Ovary (tissue), 9 donors: ENCODE data around the gene COL17A1. TPM values are rescaled to one million over a fixed set of nuclear protein-coding genes. Genes with fewer than 3 reads are reported as not detected.

Experiments used
- DNase-seq, 5 donors: peaks; one replicate each; pipeline ENCODE4 v3.0.0-alpha.2; 2019 to 2020
- H3K27ac ChIP-seq, 2 donors: fragments of 200-600 bp; one replicate each; pipeline versions ENCODE4 v1.5.1 to v1.8.0; 2019 to 2022
- H3K27me3 ChIP-seq: fragments of 200-600 bp; one replicate; pipeline ENCODE4 v1.8.0; 2022
- H3K36me3 ChIP-seq: fragments of 200-600 bp; sonication (generic); one replicate; pipeline ENCODE4 v1.5.1; 2019
- H3K4me1 ChIP-seq: one replicate; pipeline ENCODE4 v1.8.1; 2013; ENCODE audit warnings: mild to moderate bottlenecking, moderate library complexity; ENCODE audit not compliant: insufficient read depth
- H3K4me3 ChIP-seq: fragments of 200-600 bp; sonication (generic); one replicate; pipeline ENCODE4 v1.5.1; 2017
- H3K9me3 ChIP-seq, 2 donors: fragments of 200-600 bp in 1 of 2; sonication (generic) in 1 of 2; one replicate each; pipeline versions ENCODE4 v1.5.1 to v1.8.1; 2013 to 2019; ENCODE audit warnings: mild to moderate bottlenecking in 1 of 2, moderate library complexity in 1 of 2
- CTCF ChIP-seq, 3 donors: fragments of 450-650 bp in 2 of 3; fragments of 200-600 bp in 1 of 3; IDR thresholded peaks; one replicate each; pipeline versions ENCODE4 v1.5.1 to v1.8.0; 2016 to 2022; ENCODE audit warnings: antibody characterized with exemption in 3 of 3, mild to moderate bottlenecking in 1 of 3
- EP300 ChIP-seq: sonication (generic); formaldehyde crosslinking; IDR thresholded peaks from one replicate; pipeline ENCODE4 v1.6.1; 2017; ENCODE audit warnings: antibody characterized with exemption
- POLR2A ChIP-seq: fragments of 450-650 bp; IDR thresholded peaks from one replicate; pipeline ENCODE4 v1.6.1; 2017; ENCODE audit warnings: antibody characterized with exemption, mild to moderate bottlenecking, moderate library complexity
- WGBS, 3 donors: extraction: QIAGEN DNeasy Blood & Tissue Kit in 1 of 3; methylation state at CpG; one replicate each; pipeline versions ENCODE4 v1.1.5 to v1.1.7; 2013 to 2017; 5-methylcytosine and 5-hydroxymethylcytosine counted together
- intact Hi-C, 4 donors: fragments of 100-400 bp; cut with DNase I; formaldehyde crosslinking; loops; one replicate each; pipeline versions ENCODE4 v1.11.0 to v1.15.1; 2022 to 2023
- polyA plus RNA-seq, 2 donors: library from polyadenylated mRNA; stranded (reverse); fragments of 200-250 nt in 1 of 2; fragments of 350-450 nt in 1 of 2; fragmentation: Illumina TruSeq in 1 of 2; extraction: RNeasy Lipid Tissue Mini Kit (QIAGEN cat#74804) in 1 of 2; gene quantifications; one replicate each; pipeline ENCODE4 v1.2.3, GENCODE V29; 2013 to 2014
- total RNA-seq, 7 donors: library from RNA; depleted of rRNA in 2 of 7; stranded (reverse); fragments of >200 nt in 2 of 7; fragmentation: NEBNext Ultra II Directional in 3 of 7; extraction: Animal tissue kit (Norgen Biotek cat#: 25700) in 3 of 7; gene quantifications; one replicate each; pipeline versions ENCODE4 v1.1.0 to v1.2.4, GENCODE V29; 2016 to 2023
- donor health status: DM: no; HTN: no; CAD: no; lungs with moderate emphysema.
- donor health status: DM: no; HTN: no; CAD: no.
- donor health status: Bipolar disorder and iron deficiency.
- donor health status: DM: yes; HTN: yes; CAD: no.
- donor health status: DM: no; HTN: no; CAD: no.
- donor health status: DM: yes; HTN: yes; CAD: no.

The COL17A1 gene
- total and polyA plus RNA-seq, 9 donors, result 0.17 to 0.90 (median 0.46) TPM; not detected in 2

- Histone ChIP-seq H3K36me3 (no peaks in the 10 kb centered on the region), H3K27me3 (no peaks in the 10 kb centered on the region), H3K27ac (no peak overlapping the region), H3K4me3 (no peak overlapping the region), H3K9me3 (no peaks in the 10 kb centered on the region), H3K4me1 (no peaks in the 10 kb centered on the region)
- TF ChIP-seq EP300 (no peak), CTCF (IDR thresholded peaks at IDR 0.05) (no peak), POLR2A (no peak)
- WGBS, 3 donors, result 82 to 89% (median 84%) methylated on average over 5 of the region's 5 CpGs
- no peak for DNase-seq
- intact Hi-C loops, result no loop called here
These were observed 2.6 kb upstream of the COL17A1 start for GRCh38 chr10:104088239-104088638.

GRCh38 chr10:104084482-104085142, 1.1 kb downstream of the COL17A1 start:
- Histone ChIP-seq H3K27me3 (no peaks in the 10 kb centered on the region), H3K4me3 (no peak overlapping the region), H3K27ac (no peak overlapping the region), H3K9me3 (no peaks in the 10 kb centered on the region), H3K36me3 (no peaks in the 10 kb centered on the region), H3K4me1 (no peaks in the 10 kb centered on the region)
- TF ChIP-seq EP300, result no peak
- TF ChIP-seq CTCF (IDR thresholded peaks at IDR 0.05), result no peak
- TF ChIP-seq POLR2A, result no peak
- 69 to 85% (median 82%) methylated on average over 5 of the region's 5 CpGs for WGBS, 3 donors
- DNase-seq, result no peak
- intact Hi-C loops, result no loop called here

- no peak overlapping the region for H3K4me3 ChIP-seq
- H3K36me3 ChIP-seq, result no peaks in the 10 kb centered on the region
- TF ChIP-seq CTCF (IDR thresholded peaks at IDR 0.05) (no peak), POLR2A (no peak), EP300 (no peak)
- WGBS, 3 donors, result 67 to 77% (median 71%) methylated on average over 5 of the region's 5 CpGs
- H3K4me1 ChIP-seq, result no peaks in the 10 kb centered on the region
- H3K27me3 ChIP-seq, result no peaks in the 10 kb centered on the region
- no peak for DNase-seq
- no peaks in the 10 kb centered on the region for H3K9me3 ChIP-seq
- H3K27ac ChIP-seq, result no peak overlapping the region
- intact Hi-C loops, result no loop called here
These were observed 3.7 kb downstream of the COL17A1 start for GRCh38 chr10:104081998-104082397.

- Histone ChIP-seq H3K27ac (no peak overlapping the region), H3K4me3 (no peak overlapping the region), H3K4me1 (no peaks in the 10 kb centered on the region), H3K36me3 (no peaks in the 10 kb centered on the region), H3K9me3 (no peaks in the 10 kb centered on the region), H3K27me3 (no peaks in the 10 kb centered on the region)
- TF ChIP-seq EP300 (no peak), POLR2A (no peak), CTCF (IDR thresholded peaks at IDR 0.05) (no peak)
- intact Hi-C loops, result no loop called here
- DNase-seq, result no peak
- WGBS, 3 donors, result 42 to 55% (median 54%) methylated on average over 1 of the region's 1 CpG
These were observed 4.9 kb downstream of the COL17A1 start for GRCh38 chr10:104080762-104081161.
